Measurements from ENCODE around the gene ETV6.

ETV6 gene

DNA sequence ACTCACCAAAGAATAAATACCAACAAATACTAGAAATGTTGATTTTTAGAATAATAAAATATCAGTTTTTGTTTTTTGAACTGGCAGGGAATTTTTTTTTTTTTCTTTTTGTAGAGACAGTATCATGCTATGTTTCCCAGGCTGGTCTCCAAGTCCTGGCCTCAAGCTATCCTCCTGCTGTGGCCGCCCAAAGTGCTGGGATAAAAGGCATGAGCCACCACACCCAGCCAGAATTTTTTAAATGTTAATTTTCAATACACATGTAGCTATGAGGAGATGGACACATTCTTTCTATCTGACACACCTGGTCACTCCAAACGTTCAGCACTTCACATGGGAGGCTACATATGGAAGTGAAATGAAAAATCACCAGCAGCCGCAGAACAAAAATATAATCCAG is 126.8 kb downstream of the ETV6 start:
- peak overlapping the region; percentile 81 for H3K27ac ChIP-seq
- no peaks in the 10 kb centered on the region for H3K27me3 ChIP-seq
- H3K9me3 ChIP-seq: no peaks in the 10 kb centered on the region
- H3K4me1 ChIP-seq (ENCODE audit: control insufficient read depth in 1 of 2, insufficient read depth in 1 of 2, low read depth in 1 of 2, low read length in 1 of 2): peaks cover 53 to 67% of the 10 kb centered on the region in 2 experiments
- TF ChIP-seq, protein P1, sequence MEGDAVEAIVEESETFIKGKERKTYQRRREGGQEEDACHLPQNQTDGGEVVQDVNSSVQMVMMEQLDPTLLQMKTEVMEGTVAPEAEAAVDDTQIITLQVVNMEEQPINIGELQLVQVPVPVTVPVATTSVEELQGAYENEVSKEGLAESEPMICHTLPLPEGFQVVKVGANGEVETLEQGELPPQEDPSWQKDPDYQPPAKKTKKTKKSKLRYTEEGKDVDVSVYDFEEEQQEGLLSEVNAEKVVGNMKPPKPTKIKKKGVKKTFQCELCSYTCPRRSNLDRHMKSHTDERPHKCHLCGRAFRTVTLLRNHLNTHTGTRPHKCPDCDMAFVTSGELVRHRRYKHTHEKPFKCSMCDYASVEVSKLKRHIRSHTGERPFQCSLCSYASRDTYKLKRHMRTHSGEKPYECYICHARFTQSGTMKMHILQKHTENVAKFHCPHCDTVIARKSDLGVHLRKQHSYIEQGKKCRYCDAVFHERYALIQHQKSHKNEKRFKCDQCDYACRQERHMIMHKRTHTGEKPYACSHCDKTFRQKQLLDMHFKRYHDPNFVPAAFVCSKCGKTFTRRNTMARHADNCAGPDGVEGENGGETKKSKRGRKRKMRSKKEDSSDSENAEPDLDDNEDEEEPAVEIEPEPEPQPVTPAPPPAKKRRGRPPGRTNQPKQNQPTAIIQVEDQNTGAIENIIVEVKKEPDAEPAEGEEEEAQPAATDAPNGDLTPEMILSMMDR (IDR thresholded peaks at IDR 0.05): no peak
- H3K4me3 ChIP-seq (ENCODE audit: low read depth in 1 of 2, low read length in 1 of 2): no peak overlapping the region
- H3K36me3 ChIP-seq: no peaks in the 10 kb centered on the region

DNA sequence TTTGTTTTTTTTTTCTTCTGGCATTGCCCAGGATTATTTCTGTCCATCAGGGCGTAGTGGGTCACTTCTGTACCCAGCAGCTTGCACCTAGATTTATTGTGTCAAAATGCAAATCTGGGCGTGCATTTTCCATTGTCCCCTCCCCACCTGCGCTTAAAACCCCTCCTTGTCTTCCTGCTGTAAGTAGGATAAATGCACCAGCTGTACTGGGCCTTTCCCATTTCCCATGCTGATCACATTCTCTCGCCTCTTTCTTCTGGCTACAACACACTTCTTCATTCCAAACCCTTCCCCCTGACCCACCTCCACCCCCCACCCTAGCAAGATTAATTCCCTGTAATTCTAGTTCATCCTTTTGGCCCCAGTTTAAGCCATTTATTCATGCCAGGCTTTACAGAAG is 128.0 kb downstream of the ETV6 start:
- H3K27me3 ChIP-seq: no peaks in the 10 kb centered on the region
- H3K36me3 ChIP-seq: no peaks in the 10 kb centered on the region
- TF ChIP-seq, protein P1 (IDR thresholded peaks at IDR 0.05): no peak
- H3K4me3 ChIP-seq (ENCODE audit: low read depth in 1 of 2, low read length in 1 of 2): no peak overlapping the region
- H3K4me1 ChIP-seq (ENCODE audit: control insufficient read depth in 1 of 2, insufficient read depth in 1 of 2, low read depth in 1 of 2, low read length in 1 of 2): peaks cover 41 to 56% of the 10 kb centered on the region in 2 experiments
- H3K9me3 ChIP-seq: no peaks in the 10 kb centered on the region
- H3K27ac ChIP-seq: no peak overlapping the region

DNA sequence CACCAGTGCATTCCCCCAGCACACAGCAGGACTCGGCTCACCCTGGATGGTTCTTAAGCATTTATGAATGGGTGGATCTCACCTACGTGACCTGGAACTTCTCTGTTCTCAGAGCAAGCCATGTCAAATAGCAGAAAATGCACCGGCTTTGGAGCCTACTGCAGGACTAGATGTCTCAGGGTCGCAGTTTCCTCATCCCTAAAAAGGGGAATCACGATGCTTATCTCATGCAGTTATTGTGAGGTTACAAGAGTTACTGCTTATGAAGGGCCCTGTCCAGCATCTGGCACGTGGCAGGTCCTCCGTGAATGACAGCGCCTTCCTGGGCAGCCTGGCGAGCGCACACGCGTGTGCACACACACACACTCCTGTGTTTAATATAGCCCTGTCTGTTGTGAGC is 128.5 kb downstream of the ETV6 start:
- Histone ChIP-seq H3K4me3 (ENCODE audit: low read depth in 1 of 2, low read length in 1 of 2) (no peak overlapping the region), H3K9me3 (no peaks in the 10 kb centered on the region), H3K36me3 (no peaks in the 10 kb centered on the region), H3K4me1 (ENCODE audit: control insufficient read depth in 1 of 2, insufficient read depth in 1 of 2, low read depth in 1 of 2, low read length in 1 of 2) (peaks cover 36 to 51% of the 10 kb centered on the region in 2 experiments), H3K27ac (no peak overlapping the region), H3K27me3 (no peaks in the 10 kb centered on the region)
- TF ChIP-seq, protein P1 (IDR thresholded peaks at IDR 0.05): no peak

DNA sequence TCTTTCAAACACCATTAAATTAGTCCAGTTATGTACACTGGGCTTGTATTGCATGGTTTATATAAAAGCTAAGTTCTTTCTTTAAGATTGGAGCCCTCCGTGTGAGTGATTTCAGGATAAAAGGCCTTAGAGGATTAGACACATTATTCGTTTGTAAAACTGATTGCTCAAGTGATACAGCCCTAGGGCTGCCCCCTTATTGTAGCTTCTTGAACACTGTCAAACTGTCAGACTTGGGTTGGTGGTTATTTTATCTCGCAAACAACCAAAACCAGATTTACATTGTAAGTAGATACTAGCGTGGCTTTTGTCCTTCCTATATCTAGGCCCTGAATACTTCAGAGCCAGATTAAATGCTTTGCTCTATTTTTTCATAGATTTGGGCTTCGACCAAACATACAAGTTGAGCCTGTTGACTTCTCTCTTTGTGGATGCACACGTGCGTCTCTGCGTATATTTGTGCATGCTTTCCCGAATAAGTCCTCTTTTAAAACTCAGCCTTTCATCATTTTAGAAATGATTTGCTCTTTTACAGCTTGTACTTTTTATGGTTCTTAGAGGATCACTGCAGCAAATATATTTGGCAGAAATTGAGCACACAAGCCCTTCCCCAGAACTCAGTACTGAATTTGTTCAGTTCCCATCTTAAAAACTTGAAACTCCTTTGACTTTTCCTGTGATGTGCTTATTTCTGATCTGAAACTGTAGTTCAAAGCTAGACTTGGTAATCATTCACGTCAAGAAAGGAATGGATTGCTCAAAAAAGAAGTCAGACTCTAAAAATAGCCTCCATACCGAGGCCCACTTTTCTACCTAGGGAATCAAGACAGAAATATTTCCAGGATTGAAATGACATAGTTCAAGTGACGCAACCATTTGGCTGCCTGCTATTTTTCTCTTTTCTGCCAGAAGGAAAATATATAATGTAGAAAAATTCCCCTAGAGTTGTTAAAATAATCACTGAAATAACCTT is 129.5 kb downstream of the ETV6 start:
- no peaks in the 10 kb centered on the region for H3K9me3 ChIP-seq
- no peaks in the 10 kb centered on the region for H3K36me3 ChIP-seq
- no peaks in the 10 kb centered on the region for H3K27me3 ChIP-seq
- no peak overlapping the region for H3K27ac ChIP-seq
- TF ChIP-seq, protein P1 (IDR thresholded peaks at IDR 0.05): no peak
- H3K4me3 ChIP-seq (ENCODE audit: low read depth in 1 of 2, low read length in 1 of 2): no peak overlapping the region
- H3K4me1 ChIP-seq (ENCODE audit: control insufficient read depth in 1 of 2, insufficient read depth in 1 of 2, low read depth in 1 of 2, low read length in 1 of 2): peaks cover 27 to 42% of the 10 kb centered on the region in 2 experiments

DNA sequence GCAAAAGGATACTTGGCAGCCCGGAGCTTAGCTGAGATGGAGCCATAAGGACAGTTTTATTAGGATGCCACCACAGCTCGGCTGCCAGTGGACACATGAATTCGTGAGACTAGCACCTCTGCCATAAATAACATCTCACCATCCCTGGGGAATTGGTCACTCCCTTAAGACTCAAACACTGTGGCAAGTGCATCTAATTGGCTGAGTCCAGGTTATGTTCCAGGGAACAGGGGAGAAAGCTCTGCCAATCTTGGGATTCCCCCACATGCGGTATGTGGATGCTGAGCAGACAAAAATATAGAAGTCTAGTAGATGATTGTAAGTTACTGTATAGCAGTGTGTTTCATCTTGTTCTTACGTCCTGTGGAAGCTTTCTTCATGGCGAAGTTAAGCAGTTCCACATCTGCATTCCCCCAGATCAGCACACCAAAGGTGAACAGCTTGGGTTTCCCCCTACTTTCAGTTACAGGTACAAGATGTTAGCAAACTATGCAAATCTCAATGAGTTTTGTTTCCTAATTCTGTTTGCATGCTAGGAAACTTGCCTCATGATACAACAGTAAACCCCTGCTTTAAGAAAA is 131.1 kb downstream of the ETV6 start:
- H3K4me3 ChIP-seq (ENCODE audit: low read depth in 1 of 2, low read length in 1 of 2): no peak overlapping the region
- H3K27ac ChIP-seq: no peak overlapping the region
- TF ChIP-seq, protein P1 (IDR thresholded peaks at IDR 0.05): no peak

More for the DNA sequence above, 131.1 kb downstream of the ETV6 start:
- Histone ChIP-seq H3K4me1 (ENCODE audit: control insufficient read depth in 1 of 2, insufficient read depth in 1 of 2, low read depth in 1 of 2, low read length in 1 of 2) (peaks cover 20 to 38% of the 10 kb centered on the region in 2 experiments), H3K9me3 (no peaks in the 10 kb centered on the region), H3K27me3 (no peaks in the 10 kb centered on the region), H3K36me3 (no peaks in the 10 kb centered on the region)
